KOPT-K1 (cell line): ENCODE results near the gene ANAPC1.
A peak's percentile ranks its signal among the peaks of the same experiment; 100 is the strongest.
"Not testable (repeated sequence)": the region's sequence is repeated elsewhere in the genome, so short reads cannot be mapped to it uniquely, and the experiment has no call there.

Experiments used
- H3K27ac ChIP-seq: fragments of 200-600 bp; sonication (generic); 2 replicates; pipeline ENCODE4 v1.5.1; 2016; ENCODE audit warnings: antibody characterized with exemption, mild to moderate bottlenecking, low read depth, low read length; ENCODE audit not compliant: poor library complexity, severe bottlenecking
- H3K36me3 ChIP-seq: fragments of 200-600 bp; sonication (generic); 2 replicates; pipeline ENCODE4 v1.5.1; 2017; ENCODE audit warnings: antibody characterized with exemption, mild to moderate bottlenecking, low read length, moderate library complexity; ENCODE audit not compliant: insufficient read depth
- H3K9me3 ChIP-seq: fragments of 200-600 bp; sonication (generic); 2 replicates; pipeline ENCODE4 v1.5.1; 2017; ENCODE audit warnings: antibody characterized with exemption, low read length, mild to moderate bottlenecking; ENCODE audit not compliant: insufficient read depth, poor library complexity, severe bottlenecking

ANAPC1 gene

DNA sequence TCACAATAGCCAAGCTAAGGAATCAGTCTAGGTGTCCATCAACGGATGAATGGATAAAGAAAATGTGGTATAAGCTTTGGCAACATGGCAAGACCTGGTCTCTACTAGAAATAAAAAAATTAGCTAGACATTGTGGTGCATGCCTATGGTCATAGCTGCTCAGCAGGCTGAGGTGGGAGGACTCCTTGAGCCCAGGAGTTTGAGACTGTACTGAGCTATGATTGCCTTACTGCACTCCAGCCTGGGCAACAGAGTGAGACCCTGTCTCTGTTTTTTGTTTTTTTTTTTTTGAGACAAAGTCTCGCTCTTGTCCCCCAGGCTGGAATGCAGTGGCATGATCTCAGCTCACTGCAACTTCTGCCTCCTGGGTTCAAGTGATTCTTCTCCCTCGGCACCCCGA lies 26.0 kb upstream of the ANAPC1 start:
- H3K27ac ChIP-seq, H3K36me3 ChIP-seq, H3K9me3 ChIP-seq: not testable (repeated sequence)

- no peaks in the 10 kb centered on the region for H3K36me3 ChIP-seq
- no peaks in the 10 kb centered on the region for H3K9me3 ChIP-seq
- H3K27ac ChIP-seq, result no peak overlapping the region
These were observed 25.1 kb upstream of the ANAPC1 start for GRCh38 chr2:111909079-111909478.

DNA sequence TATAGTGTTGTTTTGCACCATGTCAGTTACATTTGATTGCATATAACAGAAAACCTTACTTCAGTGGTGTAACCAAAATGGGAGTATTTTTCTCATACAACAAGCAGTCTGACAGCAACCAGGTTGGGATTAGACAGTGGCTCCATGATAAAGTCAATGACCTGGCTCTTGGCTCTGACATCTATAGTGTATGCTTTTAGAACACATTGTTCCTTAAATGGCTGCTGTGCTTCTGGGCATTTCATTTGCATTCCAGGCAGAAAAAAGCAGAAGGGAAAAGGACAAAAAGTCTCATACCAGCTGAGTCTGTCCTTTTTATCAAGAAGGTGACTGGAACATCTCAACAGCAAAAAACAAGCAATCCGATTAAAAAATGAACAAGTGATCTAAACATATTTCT lies 24.6 kb upstream of the ANAPC1 start:
- Histone ChIP-seq H3K9me3 (no peaks in the 10 kb centered on the region), H3K27ac (no peak overlapping the region), H3K36me3 (no peaks in the 10 kb centered on the region)

- Histone ChIP-seq H3K9me3 (no peaks in the 10 kb centered on the region), H3K36me3 (no peaks in the 10 kb centered on the region), H3K27ac (peak overlapping the region; percentile 41)
These were observed 22.2 kb upstream of the ANAPC1 start for GRCh38 chr2:111905990-111906735.

DNA sequence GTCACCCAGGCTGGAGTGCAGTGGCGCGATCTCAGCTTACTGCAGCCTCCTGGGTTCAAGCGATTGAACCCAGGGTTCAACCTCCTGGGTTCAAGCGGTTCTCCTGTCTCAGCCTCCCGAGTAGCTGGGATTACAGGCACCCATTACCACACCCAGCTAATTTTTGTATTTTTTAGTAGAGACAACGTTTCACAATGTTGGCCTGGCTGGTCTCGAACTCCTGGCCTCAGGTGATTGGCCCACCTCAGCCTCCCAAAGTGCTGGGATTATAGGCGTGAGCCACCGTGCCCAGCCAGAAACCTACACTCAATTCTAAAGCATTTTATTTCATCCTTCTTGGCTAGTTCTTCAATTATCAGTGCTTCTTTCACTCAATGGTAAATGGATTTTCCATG lies 21.5 kb upstream of the ANAPC1 start:
- not testable (repeated sequence) for H3K27ac ChIP-seq, H3K9me3 ChIP-seq, H3K36me3 ChIP-seq

DNA sequence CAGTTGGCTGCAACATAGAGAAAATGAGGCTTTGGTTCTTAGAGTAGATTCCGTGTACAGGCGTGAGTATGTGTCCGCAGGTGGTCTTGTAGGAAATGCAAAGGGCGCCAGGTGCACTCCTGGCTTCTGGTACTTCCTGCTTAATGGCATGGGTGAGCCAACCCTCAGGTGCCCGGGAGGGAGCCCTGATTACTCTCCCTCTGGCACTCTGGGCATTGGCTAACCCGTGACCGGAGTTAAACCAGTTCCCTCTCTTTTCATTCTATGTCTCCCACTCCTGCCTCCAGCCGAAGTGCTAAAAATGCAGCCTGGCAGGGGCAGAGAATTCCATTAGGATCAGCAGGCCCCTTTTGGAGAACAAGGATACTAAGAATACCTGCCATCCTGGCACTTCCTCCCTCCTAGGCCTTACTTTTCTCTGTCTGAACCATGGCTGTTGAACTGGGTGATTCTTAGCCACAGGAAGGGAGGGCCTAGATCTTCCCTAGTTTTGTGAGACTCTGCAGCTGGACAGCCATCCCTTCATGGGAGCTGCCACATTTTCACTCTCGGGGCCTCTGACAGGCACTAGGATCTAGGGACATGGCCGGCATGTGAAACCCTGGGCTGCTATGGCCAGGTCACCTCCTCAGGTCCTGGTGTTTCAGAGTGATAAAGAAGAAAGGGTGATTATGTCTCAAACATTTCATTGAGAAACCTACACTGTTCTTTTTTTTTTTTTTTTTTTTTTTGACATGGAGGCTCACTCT lies 20.9 kb upstream of the ANAPC1 start:
- Histone ChIP-seq H3K36me3 (no peaks in the 10 kb centered on the region), H3K27ac (no peak overlapping the region), H3K9me3 (no peaks in the 10 kb centered on the region)

GRCh38 chr2:111903930-111904439 lies 20.0 kb upstream of the ANAPC1 start:
- Histone ChIP-seq H3K36me3 (no peaks in the 10 kb centered on the region), H3K9me3 (no peaks in the 10 kb centered on the region), H3K27ac (no peak overlapping the region)

- Histone ChIP-seq H3K27ac (no peak overlapping the region), H3K9me3 (no peaks in the 10 kb centered on the region), H3K36me3 (no peaks in the 10 kb centered on the region)
These were observed 19.5 kb upstream of the ANAPC1 start for GRCh38 chr2:111903516-111903915.

- Histone ChIP-seq H3K9me3 (no peaks in the 10 kb centered on the region), H3K27ac (no peak overlapping the region), H3K36me3 (no peaks in the 10 kb centered on the region)
These were observed 16.9 kb upstream of the ANAPC1 start for GRCh38 chr2:111900859-111901258.

GRCh38 chr2:111898703-111899514 lies 14.9 kb upstream of the ANAPC1 start:
- Histone ChIP-seq H3K9me3 (no peaks in the 10 kb centered on the region), H3K27ac (no peak overlapping the region), H3K36me3 (no peaks in the 10 kb centered on the region)

GRCh38 chr2:111897924-111898702 lies 14.1 kb upstream of the ANAPC1 start, which contains the start of gene MERTK:
TSS of gene MERTK (plus strand) at chr2:111898607. CDS start at chr2:111898736, 129 bp downstream.
- H3K27ac ChIP-seq, result peak within 1 kb of the TSS; percentile 8
- H3K9me3 ChIP-seq, result no peaks in the 10 kb centered on the region
- no peaks in the 10 kb centered on the region for H3K36me3 ChIP-seq

DNA sequence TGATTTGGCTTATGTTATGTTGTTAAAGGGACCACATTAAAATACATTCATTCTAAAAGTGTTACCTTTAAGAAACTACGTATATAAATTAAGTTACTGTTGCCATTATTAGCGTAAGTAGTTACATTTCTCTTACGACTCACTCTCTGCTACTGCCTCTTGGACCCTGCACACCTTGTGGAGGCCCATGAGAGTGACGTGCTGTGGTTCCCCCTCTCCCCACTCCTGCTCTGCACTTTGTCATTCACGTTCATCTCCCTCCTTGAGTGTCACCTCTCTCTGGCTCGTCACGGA lies 13.6 kb upstream of the ANAPC1 start:
- Histone ChIP-seq H3K27ac (peak overlapping the region; percentile 8), H3K9me3 (no peaks in the 10 kb centered on the region), H3K36me3 (no peaks in the 10 kb centered on the region)

DNA sequence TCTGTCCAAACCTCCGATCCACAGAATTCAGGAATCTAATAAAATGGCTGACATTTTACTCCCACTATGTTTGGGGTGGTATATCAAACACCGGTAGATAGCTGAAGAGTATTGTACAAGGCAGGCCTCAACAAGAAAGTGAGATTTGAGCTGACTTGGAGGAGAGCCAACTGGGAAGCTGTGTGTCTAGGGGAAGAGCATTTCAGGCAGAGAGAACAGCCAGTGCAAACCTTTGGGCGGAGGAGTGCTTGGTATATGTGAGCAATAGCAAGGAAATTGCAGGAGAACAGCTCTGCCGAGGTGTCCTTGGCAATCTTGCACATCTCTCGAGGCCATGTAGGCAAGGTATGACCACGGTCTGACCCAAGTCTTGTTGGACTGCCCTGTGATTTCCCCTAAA lies 12.6 kb upstream of the ANAPC1 start:
- Histone ChIP-seq H3K27ac (no peak overlapping the region), H3K36me3 (no peaks in the 10 kb centered on the region), H3K9me3 (no peaks in the 10 kb centered on the region)

- H3K27ac ChIP-seq, result no peak overlapping the region
- no peaks in the 10 kb centered on the region for H3K9me3 ChIP-seq
- H3K36me3 ChIP-seq, result no peaks in the 10 kb centered on the region
These were observed 12.0 kb upstream of the ANAPC1 start for GRCh38 chr2:111896024-111896423.

- H3K27ac ChIP-seq, result peak overlapping the region; percentile 79
- H3K36me3 ChIP-seq, result peaks cover 24% of the 10 kb centered on the region
- no peaks in the 10 kb centered on the region for H3K9me3 ChIP-seq
These were observed 585 bp upstream of the ANAPC1 start for GRCh38 chr2:111884592-111884964.
